ENCODE results near the gene LINGO4.

The LINGO4 gene

GRCh38 chr1:151803915-151804314 lies 1.3 kb downstream of the LINGO4 start:
- no peak for TF ChIP-seq CTCF (conservative IDR thresholded peaks at IDR 0.05)
- no peak overlapping the region for H3K27ac ChIP-seq

GRCh38 chr1:151803164-151803563 lies 2.1 kb downstream of the LINGO4 start:
- TF ChIP-seq CTCF (conservative IDR thresholded peaks at IDR 0.05), result no peak
- H3K27ac ChIP-seq, result no peak overlapping the region

- no peak for TF ChIP-seq CTCF (conservative IDR thresholded peaks at IDR 0.05)
- H3K27ac ChIP-seq, result no peak overlapping the region
Measured at GRCh38 chr1:151802372-151802771, 2.8 kb downstream of the LINGO4 start.

GRCh38 chr1:151801846-151802245 lies 3.4 kb downstream of the LINGO4 start:
- no peak overlapping the region for H3K27ac ChIP-seq
- TF ChIP-seq CTCF (conservative IDR thresholded peaks at IDR 0.05), result no peak

DNA sequence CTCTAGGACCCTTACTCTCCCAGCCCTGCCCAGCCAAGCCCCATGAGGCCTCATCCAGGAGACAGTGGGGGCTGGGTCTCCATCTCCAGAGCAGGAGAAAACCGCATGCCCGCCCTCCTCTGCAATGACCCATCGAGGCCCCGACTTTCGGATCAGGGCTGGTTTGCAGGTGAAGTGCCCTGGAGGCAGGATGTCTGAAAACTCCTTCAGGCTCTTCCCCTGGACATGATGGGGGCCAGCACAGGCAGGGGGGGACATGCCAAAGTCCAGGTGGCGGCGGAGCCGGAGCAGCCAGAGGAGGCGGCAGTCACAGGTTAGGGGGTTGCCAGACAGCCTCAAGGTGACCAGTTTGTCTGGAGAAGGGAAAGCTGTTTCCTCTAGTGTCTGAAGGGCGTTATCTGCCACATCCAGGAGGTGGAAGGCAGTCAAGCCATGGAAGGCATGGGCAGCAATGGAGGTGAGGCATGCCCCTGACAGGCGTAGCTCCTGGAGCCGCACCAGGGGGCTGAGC lies 3.9 kb downstream of the LINGO4 start:
- no peak overlapping the region for H3K27ac ChIP-seq
- TF ChIP-seq CTCF (conservative IDR thresholded peaks at IDR 0.05), result no peak

- no peak overlapping the region for H3K27ac ChIP-seq
- TF ChIP-seq CTCF (conservative IDR thresholded peaks at IDR 0.05), result no peak
Measured at GRCh38 chr1:151800830-151801229, 4.4 kb downstream of the LINGO4 start.

DNA sequence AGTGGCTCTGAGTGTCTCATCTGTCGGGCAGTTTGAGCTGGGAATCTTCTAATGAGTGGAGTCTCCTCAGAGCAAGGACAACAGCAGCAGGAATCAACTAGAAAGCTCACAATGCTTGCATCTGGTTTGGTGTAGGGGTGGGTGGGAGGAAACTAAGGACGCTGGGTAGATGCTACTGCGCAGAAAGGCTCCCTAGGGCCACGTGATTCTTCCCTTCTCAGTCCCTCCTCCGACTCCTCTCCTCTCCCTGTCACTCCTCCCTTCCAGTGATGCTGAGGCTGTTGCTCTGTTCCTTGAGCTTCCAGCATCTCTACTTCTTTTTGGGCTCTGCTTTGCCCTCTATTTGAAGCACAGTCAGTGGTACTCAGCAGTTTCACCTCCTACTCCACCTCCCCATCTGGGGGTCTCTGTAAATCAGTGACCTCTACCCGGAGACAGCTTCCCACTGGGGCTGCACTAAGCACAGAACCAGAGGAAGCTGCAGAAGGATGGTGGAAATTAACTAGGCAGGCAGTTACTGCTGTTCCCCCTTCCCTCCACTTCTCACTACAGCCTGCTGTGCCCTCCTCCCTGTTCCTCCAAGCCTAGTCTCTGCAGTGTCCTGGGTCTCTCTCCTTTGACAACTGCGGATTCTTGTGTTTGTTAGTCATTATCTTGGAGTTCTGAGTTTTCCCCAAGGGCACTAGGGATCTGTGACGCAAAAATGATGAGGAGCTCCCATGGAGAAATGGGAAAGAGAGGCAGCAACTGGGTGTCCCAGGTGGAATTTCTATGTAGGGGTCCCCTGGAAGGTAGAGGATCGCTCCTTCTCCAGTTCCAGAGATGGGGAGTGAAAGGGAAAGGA lies 5.8 kb downstream of the LINGO4 start:
- H3K27ac ChIP-seq, result no peak overlapping the region
- no peak for TF ChIP-seq CTCF (conservative IDR thresholded peaks at IDR 0.05)
